ENCODE measurements around the gene TUBE1. TPM values are rescaled to one million over a fixed set of nuclear protein-coding genes. Genes with fewer than 3 reads are reported as not detected.

TUBE1 gene
- polyA plus RNA-seq, 2 of the 4 experiments (the other 2 are of a cell fraction) = 6.8 to 32.5 TPM

DNA sequence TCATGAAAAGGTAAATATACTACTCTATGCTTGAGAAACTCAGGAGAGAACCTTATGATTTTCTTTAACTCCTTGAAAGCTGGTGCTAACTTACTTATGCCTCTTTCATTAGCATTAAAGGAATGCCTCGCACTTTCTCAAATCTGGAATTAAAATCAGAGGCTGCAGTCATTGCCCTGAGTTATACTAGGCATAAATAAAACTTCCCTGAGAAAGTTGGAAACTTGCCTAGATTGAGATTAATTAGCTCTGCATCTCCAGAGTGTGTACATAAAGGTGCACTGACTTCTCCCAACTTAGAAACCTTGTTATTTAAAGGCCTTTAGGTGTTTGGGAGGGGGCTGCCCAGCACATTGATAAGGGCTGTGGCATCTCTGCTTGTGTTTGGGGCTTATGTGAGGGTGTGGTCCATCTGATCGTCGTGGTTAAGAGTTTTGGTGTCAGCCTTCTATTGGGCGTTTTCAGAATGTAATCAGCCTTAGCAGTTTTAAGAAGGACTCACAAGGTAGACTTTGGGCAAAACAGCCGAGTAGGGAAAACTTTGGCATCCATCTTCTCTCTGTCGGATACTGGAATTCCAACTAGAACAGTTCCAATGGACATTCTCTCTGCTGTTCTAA, 65.5 kb downstream of the TUBE1 start:
- Histone ChIP-seq H3K9me3 (no peaks in the 10 kb centered on the region), H3K4me3 (no peak overlapping the region), H3K27ac (no peak overlapping the region), H3K4me1 (no peaks in the 10 kb centered on the region), H3K4me2 (no peak overlapping the region)
- no peak for TF ChIP-seq MAFK (IDR thresholded peaks at IDR 0.05; ENCODE audit: partially characterized antibody)
- TF ChIP-seq RAD21 (conservative IDR thresholded peaks at IDR 0.05 in 1 of 2, IDR thresholded peaks at IDR 0.05 in 1 of 2) = no peak
- TF ChIP-seq BCL3 (IDR thresholded peaks at IDR 0.05) = no peak
- no peak for TF ChIP-seq RFX5 (IDR thresholded peaks at IDR 0.05)
- no peak for TF ChIP-seq ZSCAN20 (CRISPR knock-in tag; IDR thresholded peaks at IDR 0.05)
- TF ChIP-seq NR3C1 (IDR thresholded peaks at IDR 0.05) = no peak
- TF ChIP-seq CEBPB (IDR thresholded peaks at IDR 0.05) = no peak
- DNase-seq (ENCODE audit: low read depth in 1 of 2, low spot score in 1 of 2) (no peak), ATAC-seq (no peak), FAIRE-seq (no peak)
- ChIA-PET POLR2A (no interaction called here), CTCF (no interaction called here)
- 59% methylated on average over 6 of the region's 6 CpGs for WGBS (ENCODE audit: missing lambda C conversion rate)

Other genes starting within 250 kb of the TUBE1 start
- 3.1 and 3.5 TPM in 2 replicates for gene FYN, start 214.0 kb downstream of the TUBE1 start, polyA plus RNA-seq (2011; rRNA removed)
- gene FYN, start 214.0 kb downstream of the TUBE1 start, polyA plus RNA-seq (2017; fragmentation: RNase III; extraction: RNeasy Plus Mini Kit Qiagen cat#74134 plus additional on column Dnase treatment) = 3.7 to 5.8 TPM (median 5.1 TPM) in 3 replicates
- not detected in 2 replicates for gene CCN6, start 33.4 kb downstream of the TUBE1 start, polyA plus RNA-seq (2011; rRNA removed)
- not detected in 3 replicates for gene CCN6, start 33.4 kb downstream of the TUBE1 start, polyA plus RNA-seq (2017; fragmentation: RNase III; extraction: RNeasy Plus Mini Kit Qiagen cat#74134 plus additional on column Dnase treatment)
- 17.3 and 20.2 TPM in 2 replicates for gene FAM229B, start 109 bp upstream of the TUBE1 start, polyA plus RNA-seq (2011; rRNA removed)
- gene FAM229B, start 109 bp upstream of the TUBE1 start, polyA plus RNA-seq (2017; fragmentation: RNase III; extraction: RNeasy Plus Mini Kit Qiagen cat#74134 plus additional on column Dnase treatment) = 8.7 to 10.4 TPM (median 9.9 TPM) in 3 replicates
- 0.93 and 1.0 TPM in 2 replicates for gene LAMA4, start 167.1 kb upstream of the TUBE1 start, polyA plus RNA-seq (2011; rRNA removed)
- gene LAMA4, start 167.1 kb upstream of the TUBE1 start, polyA plus RNA-seq (2017; fragmentation: RNase III; extraction: RNeasy Plus Mini Kit Qiagen cat#74134 plus additional on column Dnase treatment) = 3.1 to 3.7 TPM (median 3.7 TPM) in 3 replicates